Thymus (tissue), 11 donors: Measurements from ENCODE around the gene IREB2. TPM values are rescaled to one million over a fixed set of nuclear protein-coding genes. Genes with fewer than 3 reads are reported as not detected.

Source experiments
- DNase-seq, 9 donors: peaks; one replicate each; pipeline ENCODE4 v3.0.0-alpha.2; 2013; ENCODE audit warnings: low spot score in 9 of 9, low read depth in 6 of 9, missing footprints in 1 of 9
- H3K27ac ChIP-seq, 2 donors: one replicate each; pipeline ENCODE4 v1.5.1; 2013; ENCODE audit warnings: control low read depth in 1 of 2, low read depth in 1 of 2, low read length in 1 of 2, mild to moderate bottlenecking in 1 of 2, moderate library complexity in 1 of 2
- H3K27me3 ChIP-seq, 2 donors: one replicate each; pipeline ENCODE4 v1.5.1; 2013; ENCODE audit warnings: low read length in 1 of 2; ENCODE audit not compliant: control insufficient read depth in 2 of 2, insufficient read depth in 1 of 2
- H3K36me3 ChIP-seq, 2 donors: one replicate each; pipeline ENCODE4 v1.5.1; 2013; ENCODE audit warnings: low read length in 1 of 2, mild to moderate bottlenecking in 1 of 2, moderate library complexity in 1 of 2; ENCODE audit not compliant: control insufficient read depth in 2 of 2, insufficient read depth in 2 of 2
- H3K4me1 ChIP-seq, 2 donors: one replicate each; pipeline ENCODE4 v1.5.1; 2013; ENCODE audit warnings: low read length in 2 of 2; ENCODE audit not compliant: control insufficient read depth in 2 of 2, insufficient read depth in 2 of 2
- H3K4me3 ChIP-seq, 2 donors: one replicate each; pipeline ENCODE4 v1.5.1; 2013; ENCODE audit warnings: low read length in 2 of 2, control low read depth in 1 of 2, mild to moderate bottlenecking in 1 of 2
- H3K9me3 ChIP-seq, 2 donors: one replicate each; pipeline ENCODE4 v1.5.1; 2013; ENCODE audit warnings: low read length in 1 of 2, mild to moderate bottlenecking in 1 of 2; ENCODE audit not compliant: control insufficient read depth in 2 of 2, insufficient read depth in 1 of 2
- WGBS: extraction: QIAGEN DNeasy Blood & Tissue Kit; methylation state at CpG from one replicate; pipeline ENCODE4 v1.1.7; 2013; 5-methylcytosine and 5-hydroxymethylcytosine counted together
- polyA plus RNA-seq: library from polyadenylated mRNA; stranded (reverse); fragments of 200-250 nt; gene quantifications from one replicate; pipeline ENCODE4 v1.2.3, GENCODE V29; 2013
- total RNA-seq: library from RNA; stranded (reverse); fragments of 120-200 nt; gene quantifications from one replicate; pipeline ENCODE4 v1.2.4, GENCODE V29; 2013
- donor health status: healthy.

Gene IREB2
- total and polyA plus RNA-seq, 2 donors: 20.5 to 20.6 TPM

DNA sequence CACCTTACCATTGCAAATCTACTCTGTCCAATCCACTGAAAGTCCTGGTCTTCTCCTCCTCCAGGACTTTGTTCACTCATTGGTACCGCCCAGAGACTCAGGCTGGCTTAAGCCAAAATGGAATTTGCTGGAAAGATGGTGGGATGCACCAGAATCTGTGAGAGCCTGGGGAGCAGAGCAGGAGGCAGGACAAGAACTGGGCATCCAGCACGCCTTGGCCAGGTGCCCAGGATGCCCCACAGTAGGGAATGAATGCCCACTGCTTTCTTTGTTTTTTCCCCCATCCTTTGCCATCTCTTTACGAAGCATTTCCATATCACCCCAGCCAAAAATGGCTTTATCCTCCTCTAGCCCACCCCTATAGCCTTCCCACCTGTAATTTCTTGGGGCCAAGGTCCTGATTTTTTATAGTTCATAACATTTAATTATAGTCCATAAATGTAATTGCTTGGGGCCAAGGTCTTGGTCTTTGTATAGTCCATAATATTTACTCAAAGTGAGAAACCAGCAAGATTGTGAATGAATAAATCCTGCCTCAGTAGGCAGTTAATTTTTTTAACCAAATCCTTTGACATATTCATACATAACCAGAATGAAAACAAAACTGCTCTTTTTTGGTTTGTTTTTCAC, 23.3 kb upstream of the IREB2 start:
- Histone ChIP-seq H3K27ac (no peak overlapping the region), H3K4me3 (no peak overlapping the region), H3K9me3 (no peaks in the 10 kb centered on the region), H3K36me3 (no peaks in the 10 kb centered on the region), H3K4me1 (no peaks in the 10 kb centered on the region), H3K27me3 (no peaks in the 10 kb centered on the region)
- DNase-seq: no peak
- WGBS: 95% methylated on average over 3 of the region's 3 CpGs

DNA sequence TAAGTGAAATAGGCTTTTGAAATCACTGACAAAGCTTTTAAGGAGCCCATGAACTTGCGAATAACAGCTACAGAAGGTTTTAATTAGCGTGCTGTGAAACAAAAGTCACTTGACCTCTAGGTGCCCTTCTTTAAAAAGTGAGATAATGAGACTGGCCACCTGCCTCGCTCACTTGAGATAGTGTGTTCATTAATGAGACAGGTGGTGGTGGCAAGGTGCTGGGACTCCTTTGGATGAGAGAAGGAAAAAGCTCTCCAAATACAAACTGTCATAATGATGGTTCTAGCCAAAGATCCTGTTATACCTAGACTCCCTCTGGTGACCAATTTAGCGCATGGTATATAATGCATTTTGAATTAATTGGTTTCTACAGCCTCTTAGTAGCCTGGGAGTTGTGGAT, 22.7 kb upstream of the IREB2 start:
- Histone ChIP-seq H3K4me3 (no peak overlapping the region), H3K9me3 (no peaks in the 10 kb centered on the region), H3K4me1 (no peaks in the 10 kb centered on the region), H3K27me3 (no peaks in the 10 kb centered on the region), H3K36me3 (no peaks in the 10 kb centered on the region), H3K27ac (no peak overlapping the region)
- no peak for DNase-seq
- WGBS: 97% methylated on average over 4 of the region's 4 CpGs

DNA sequence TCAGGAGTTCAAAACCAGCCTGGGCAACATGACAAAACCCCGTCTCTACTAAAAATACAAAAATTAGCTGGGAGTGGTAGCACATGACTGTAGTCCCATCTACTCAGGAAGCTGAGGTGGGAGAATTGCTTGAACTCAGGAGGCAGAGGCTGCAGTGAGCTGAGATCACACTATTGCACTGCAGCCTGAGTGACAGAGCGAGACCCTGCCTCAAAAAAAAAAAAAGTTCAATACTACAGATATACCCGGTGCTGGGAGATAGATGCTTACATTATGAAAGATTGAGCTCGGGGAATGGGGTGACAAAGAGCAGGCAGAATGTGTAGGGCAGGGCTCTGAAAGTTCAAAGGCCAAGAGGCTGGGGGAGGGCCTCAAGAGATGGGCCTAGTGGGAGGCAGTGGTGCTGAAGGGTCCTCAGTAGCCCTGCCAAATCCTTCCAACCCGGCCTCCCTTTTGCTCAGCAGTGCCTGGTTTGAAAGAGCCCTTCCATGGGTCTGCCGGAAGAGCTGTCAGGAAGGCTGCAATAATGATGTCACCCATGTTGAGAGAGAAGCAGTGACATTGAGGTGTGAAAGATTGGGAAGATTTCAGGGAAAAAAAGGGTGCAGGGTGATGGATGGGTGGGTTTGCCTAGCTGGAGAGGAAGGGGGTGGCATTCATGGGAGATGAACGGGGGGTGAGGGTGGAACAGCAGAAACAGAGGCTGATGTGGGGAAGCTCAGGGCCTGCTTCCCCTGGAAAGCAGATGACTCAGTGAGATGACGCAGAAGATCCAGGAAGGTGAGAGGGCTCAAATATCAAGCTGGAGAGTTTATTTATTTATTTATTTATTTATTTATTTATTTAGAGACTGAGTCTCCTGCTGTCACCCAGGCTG, 20.0 kb upstream of the IREB2 start:
- 91% methylated on average over 8 of the region's 8 CpGs for WGBS
- Histone ChIP-seq H3K4me1 (no peaks in the 10 kb centered on the region), H3K4me3 (no peak overlapping the region), H3K9me3 (no peaks in the 10 kb centered on the region), H3K27ac (no peak overlapping the region), H3K36me3 (no peaks in the 10 kb centered on the region), H3K27me3 (no peaks in the 10 kb centered on the region)
- no peak for DNase-seq

DNA sequence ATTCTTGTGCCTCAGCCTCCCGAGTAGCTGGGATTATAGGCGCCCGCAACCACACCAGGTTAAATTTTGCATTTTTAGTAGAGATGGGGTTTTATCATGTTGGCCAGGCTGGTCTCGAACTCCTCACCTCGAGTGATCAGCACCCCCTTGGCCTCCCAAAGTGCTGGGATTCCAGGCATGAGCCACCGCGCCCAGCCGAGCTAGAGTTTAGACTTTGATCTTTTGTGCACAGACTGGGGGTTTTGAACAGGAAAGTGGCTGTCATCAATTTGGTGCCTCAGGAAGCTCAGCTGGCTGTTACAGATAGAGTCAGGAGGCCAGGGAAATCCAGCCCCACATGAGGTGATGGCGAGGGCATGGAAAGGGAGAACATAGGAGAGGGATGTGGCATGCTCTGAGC, 19.3 kb upstream of the IREB2 start:
- no peaks in the 10 kb centered on the region for H3K36me3 ChIP-seq
- DNase-seq: no peak
- no peaks in the 10 kb centered on the region for H3K9me3 ChIP-seq
- H3K27ac ChIP-seq: no peak overlapping the region
- no peak overlapping the region for H3K4me3 ChIP-seq
- no peaks in the 10 kb centered on the region for H3K27me3 ChIP-seq
- WGBS: 82% methylated on average over 9 of the region's 9 CpGs
- H3K4me1 ChIP-seq: no peaks in the 10 kb centered on the region

DNA sequence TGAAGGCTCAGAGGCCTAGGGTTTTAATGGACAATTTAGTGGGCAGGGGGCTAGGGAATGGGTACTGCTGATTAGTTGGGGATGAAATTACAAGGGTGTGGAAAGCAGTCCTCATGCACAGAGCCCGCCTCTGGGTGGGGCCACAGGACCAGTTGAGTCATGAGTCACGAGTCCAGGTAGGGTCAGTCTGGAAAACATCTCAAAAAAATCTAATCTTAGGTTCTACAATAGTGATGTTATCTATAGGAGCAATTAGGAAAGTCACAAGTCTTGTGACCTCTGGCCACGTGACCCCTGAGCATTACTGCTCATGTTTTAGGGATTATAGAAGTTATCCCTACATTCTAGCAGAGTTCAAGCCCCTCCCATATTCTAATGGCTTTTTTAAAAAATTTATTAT, 18.6 kb upstream of the IREB2 start:
- Histone ChIP-seq H3K27ac (no peak overlapping the region), H3K36me3 (no peaks in the 10 kb centered on the region), H3K9me3 (no peaks in the 10 kb centered on the region), H3K27me3 (no peaks in the 10 kb centered on the region), H3K4me3 (no peak overlapping the region), H3K4me1 (no peaks in the 10 kb centered on the region)
- DNase-seq: no peak
- 92% methylated on average over 3 of the region's 3 CpGs for WGBS

DNA sequence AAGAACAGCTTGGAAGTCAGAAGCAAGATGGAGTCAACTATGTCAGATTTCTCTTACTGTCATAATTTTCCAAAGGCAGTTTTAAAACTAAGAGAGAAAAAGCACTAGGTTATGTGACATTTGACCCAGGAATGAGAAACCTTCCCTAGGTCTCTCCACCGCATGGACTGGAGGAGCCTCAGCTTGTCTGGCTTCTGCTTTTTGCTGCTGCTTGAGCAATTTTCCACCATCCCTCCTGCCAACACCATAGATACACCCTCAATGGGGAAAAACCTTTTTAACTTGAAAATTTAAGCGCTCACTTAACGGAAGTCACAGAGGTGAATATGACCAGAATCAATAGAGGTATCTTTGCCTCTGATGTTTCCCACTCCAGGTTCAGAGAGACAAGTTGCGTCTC, 17.8 kb upstream of the IREB2 start:
- 95% methylated on average over 4 of the region's 4 CpGs for WGBS
- no peak overlapping the region for H3K27ac ChIP-seq
- no peaks in the 10 kb centered on the region for H3K27me3 ChIP-seq
- H3K9me3 ChIP-seq: no peaks in the 10 kb centered on the region
- no peak overlapping the region for H3K4me3 ChIP-seq
- peaks cover 0 to 5% of the 10 kb centered on the region in 2 donors for H3K4me1 ChIP-seq
- H3K36me3 ChIP-seq: no peaks in the 10 kb centered on the region
- no peak for DNase-seq

DNA sequence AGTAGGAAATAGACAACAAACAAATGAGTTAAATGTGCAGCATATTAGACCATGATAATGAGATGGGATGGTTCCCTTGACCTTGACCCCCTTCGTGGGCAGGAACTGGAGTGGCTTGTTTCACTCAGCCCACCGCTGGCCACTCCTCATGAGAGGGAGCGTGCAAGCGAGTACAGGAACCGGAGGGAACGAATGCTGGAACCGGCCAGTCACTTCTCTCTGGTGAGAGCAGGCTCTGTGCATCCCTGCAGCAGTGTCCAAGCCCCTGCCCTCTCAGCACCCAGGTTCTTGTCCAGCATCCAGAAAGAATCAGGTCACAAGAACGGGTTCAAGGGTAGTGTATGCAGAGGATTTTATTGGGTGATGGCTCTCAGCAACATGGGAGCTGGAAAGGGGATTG, 17.2 kb upstream of the IREB2 start:
- Histone ChIP-seq H3K4me3 (no peak overlapping the region), H3K27me3 (no peaks in the 10 kb centered on the region), H3K9me3 (no peaks in the 10 kb centered on the region), H3K27ac (no peak overlapping the region), H3K36me3 (no peaks in the 10 kb centered on the region), H3K4me1 (peaks cover 0 to 5% of the 10 kb centered on the region in 2 donors)
- DNase-seq: no peak
- 95% methylated on average over 8 of the region's 8 CpGs for WGBS

DNA sequence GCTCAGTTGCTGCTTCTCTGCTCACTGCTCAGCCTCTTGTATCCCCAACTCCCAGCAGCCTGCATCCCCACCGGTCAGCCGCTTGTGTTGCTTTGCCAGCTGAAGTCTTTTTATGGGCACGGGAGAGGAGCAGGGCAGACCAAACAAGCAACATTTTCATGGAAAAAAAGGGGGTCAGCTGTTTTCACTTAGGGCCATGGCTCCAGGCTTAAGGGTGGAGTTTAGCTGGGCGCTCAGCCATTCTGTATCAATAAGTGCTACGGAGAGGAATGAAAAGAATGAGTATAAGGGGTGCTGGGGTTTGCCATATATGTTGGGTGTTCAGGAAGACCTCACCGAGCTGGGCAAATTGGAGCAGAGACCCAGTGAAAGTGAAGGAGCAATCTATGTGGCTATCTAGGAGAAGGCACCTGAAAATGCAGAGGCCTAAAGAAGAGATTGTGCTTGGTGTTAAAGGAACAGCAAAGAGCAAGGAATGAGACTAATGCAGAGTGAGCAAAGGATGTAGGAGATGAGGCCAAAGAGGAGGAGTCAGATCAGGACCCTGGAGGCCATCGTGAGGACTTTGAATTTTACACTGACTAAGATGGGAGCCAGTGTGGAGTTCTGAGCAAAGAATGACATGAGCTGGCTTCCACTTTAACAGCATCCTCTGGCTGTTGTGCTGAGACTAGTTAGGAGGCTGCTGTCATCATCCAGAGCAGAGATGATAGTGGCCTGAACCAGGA, 16.6 kb upstream of the IREB2 start:
- no peaks in the 10 kb centered on the region for H3K36me3 ChIP-seq
- 95% methylated on average over 7 of the region's 7 CpGs for WGBS

More for the DNA sequence above, 16.6 kb upstream of the IREB2 start:
- DNase-seq: no peak
- no peak overlapping the region for H3K27ac ChIP-seq
- H3K4me3 ChIP-seq: no peak overlapping the region
- no peaks in the 10 kb centered on the region for H3K27me3 ChIP-seq
- H3K9me3 ChIP-seq: no peaks in the 10 kb centered on the region
- peaks cover 0 to 5% of the 10 kb centered on the region in 2 donors for H3K4me1 ChIP-seq
